ENCODE results near the gene IGF2R.
"Not testable (repeated sequence)": the region's sequence is repeated elsewhere in the genome, so short reads cannot be mapped to it uniquely, and the experiment has no call there.

Gene IGF2R

GRCh38 chr6:160077526-160077925 is 108.6 kb downstream of the IGF2R start:
- no peak for DNase-seq (ENCODE audit: low read depth)

- no peak for DNase-seq (ENCODE audit: low read depth)
Measured at GRCh38 chr6:160078883-160079685, 110.2 kb downstream of the IGF2R start.

DNA sequence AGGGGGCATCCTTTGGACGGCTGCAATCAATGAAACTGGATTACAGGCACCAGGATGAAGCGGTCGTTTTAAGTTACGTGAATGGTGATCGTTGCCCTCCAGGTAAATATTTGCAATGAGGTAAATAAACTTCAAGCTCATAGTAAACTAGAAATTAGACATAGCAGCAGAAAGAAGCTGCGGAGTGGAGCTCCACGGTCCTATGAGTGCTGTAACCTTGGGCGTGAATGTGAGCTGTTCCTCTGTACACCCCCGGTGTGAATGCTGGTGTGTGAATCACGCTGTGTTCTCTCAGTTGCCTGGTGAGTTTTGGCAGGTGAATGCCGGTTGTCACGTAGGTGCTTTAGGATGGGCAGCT is 110.8 kb downstream of the IGF2R start:
- no peak for DNase-seq (ENCODE audit: low read depth)

DNA sequence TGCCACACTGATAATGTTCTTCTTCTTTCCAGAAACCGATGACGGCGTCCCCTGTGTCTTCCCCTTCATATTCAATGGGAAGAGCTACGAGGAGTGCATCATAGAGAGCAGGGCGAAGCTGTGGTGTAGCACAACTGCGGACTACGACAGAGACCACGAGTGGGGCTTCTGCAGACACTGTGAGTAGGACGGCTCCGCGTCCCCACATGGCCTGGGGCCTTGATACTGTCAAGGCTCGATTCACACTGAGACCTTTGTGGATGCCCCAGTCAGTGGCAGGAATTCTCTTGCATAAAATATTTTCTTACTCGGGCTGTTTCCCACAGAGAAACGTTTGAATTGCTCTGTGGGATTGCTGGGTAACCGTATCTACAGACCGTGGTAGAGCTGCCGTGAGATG is 111.2 kb downstream of the IGF2R start:
- no peak for DNase-seq (ENCODE audit: low read depth)

DNA sequence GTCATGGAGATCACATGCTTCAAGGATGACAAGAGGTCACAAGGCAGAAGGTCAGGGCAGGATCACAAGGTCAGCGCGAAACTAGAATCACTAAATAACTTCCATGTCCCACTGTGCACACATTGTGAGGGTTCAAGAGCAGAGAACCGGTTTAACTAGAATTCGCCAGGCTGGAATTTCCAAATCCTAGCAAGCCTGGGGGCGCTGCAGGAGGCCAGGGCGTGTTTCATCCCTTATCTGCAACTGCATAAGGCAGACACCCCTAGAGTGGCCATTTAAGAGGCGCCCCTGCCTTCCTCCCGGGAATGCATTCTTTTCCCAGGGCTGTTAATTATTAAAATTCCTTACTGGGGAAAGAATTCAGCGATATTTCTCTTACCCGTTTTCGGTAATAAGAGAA is 112.5 kb downstream of the IGF2R start:
- no peak for DNase-seq (ENCODE audit: low read depth)

DNA sequence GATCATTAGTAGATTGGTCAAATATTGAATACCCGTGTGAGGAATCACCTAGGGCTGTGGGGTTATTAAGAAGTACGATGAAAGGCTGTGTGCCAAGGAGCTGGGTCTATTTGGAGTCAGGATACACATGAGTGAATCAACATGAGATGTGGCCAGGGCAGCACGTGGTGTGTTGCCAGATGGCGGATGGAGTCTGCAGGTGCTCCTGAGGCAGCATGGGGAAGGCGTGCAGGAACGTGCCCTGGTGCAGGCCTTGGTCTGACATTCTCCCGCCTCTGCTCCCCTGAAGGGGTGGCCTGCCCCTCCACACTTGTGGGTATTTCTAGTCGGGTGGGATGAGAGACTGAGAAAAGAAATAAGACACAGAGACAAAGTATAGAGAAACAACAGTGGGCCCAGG is 113.7 kb downstream of the IGF2R start:
- DNase-seq (ENCODE audit: low read depth), result no peak

DNA sequence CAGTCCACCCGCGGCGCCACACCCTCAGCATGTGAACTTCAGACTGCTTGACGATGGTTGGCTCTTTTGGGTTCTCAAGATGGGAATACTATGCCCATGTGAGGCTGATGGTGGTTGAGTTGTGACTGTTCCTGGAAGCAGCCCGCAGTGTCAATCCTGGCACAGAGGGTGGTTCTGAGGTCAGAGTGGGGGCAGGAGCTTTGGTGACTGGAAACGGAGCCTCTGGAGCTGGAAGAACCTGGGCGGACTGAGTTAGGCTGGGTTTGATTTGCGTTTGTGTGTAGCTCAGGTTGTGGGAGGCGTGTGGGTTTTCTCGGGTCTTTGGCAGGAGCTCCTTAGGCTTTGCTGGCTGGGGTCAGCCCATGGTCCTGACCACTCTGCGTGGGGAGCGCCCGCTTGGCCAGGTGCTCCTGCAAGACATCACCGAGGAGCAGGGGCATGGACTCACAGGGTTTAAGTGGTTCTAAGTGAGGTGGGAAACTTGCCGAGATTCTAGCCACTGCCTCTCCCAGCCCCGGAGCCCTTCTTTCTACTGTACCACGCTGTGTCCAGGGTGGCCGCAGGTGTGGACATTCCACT is 115.4 kb downstream of the IGF2R start:
- no peak for DNase-seq (ENCODE audit: low read depth)

DNA sequence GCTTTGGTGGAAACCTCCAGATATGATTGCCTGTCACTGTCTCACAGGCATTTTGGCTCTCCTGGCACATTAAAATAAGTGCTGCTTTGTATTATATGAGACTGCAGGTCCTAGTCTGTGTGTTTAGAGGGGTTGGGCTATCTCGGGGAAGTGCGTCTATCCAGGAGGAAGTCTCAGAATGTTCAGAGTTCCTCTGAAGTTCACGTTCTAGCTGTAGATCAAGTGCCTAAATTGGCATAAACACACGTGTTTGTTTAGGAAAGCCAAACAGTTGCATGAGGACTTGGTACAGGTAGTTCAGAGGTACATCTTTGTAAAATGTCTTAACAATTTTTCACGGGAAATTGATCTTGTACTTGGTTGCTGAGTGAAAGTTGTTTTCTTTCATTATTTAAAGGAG is 116.3 kb downstream of the IGF2R start:
- DNase-seq (ENCODE audit: low read depth), result no peak

DNA sequence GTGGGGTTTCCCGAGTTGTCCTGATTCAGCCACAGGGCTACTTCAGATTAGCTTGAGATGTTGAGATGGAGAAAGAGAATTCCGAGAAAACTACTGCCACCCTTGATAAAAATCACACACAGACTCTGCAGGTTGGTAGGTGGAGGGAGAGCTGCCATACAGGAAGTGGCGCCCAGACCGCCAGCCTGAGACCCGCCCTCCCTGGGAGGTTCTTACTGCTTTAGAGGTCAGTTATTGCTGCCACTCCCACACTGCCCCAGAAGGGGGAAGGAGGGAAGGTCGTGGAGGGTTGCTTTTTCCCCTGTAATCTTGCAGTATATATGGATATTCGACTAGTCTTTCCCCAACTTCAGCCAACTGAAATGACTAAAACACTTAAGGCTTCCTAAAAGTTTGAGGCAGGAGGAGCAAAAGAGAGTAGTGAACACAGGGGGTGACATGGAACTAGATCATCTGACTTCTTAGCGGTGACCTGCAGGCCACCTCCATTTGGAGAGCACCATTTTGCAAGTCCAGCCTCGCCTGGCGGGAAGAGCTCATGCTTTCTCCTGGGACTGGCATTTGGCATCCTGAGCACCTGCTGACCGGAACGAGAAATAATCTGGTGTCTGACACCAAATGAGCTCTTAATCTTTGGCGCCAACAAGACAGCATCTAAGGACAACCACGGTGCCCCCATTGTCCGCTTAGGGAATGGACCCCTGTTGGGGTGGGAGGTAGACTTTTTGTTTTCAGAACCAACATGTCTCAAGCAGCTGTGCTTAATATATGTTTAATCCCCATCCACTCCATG is 117.0 kb downstream of the IGF2R start:
- no peak for DNase-seq (ENCODE audit: low read depth)

- no peak for DNase-seq (ENCODE audit: low read depth)
Measured at GRCh38 chr6:160086754-160087153, 117.9 kb downstream of the IGF2R start.

- no peak for DNase-seq (ENCODE audit: low read depth)
Measured at GRCh38 chr6:160088069-160088783, 119.3 kb downstream of the IGF2R start.

DNA sequence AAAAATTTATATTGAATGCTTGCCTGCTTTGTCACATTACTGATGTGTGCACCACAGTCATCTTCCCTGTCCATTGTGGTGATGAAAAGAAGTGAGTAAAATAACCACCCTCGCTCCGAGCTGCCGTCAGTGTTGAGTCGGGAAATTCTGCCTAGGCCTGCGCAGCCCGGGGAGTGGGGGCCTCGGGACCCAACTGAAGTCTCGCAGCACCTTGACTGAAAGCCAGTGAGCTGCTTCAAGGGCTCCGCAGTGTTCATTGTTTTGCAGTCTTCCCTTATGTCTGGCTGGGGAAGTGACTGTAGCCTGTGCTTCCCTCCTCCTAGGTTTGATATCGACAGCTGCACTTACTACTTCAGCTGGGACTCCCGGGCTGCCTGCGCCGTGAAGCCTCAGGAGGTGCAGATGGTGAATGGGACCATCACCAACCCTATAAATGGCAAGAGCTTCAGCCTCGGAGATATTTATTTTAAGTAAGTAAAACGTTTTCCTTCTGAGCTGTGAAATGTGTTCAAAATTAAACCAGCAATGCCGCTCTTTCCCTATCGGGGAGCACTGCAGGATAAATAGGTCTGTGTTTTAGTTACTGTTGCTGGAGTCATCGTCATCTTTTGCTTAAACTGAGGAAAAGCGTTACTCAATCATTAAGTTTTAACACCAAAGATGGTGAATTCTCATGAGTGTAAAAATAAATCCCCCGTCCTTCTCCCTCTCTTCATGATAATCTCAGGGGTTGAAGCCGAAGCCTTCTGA is 120.1 kb downstream of the IGF2R start:
- no peak for DNase-seq (ENCODE audit: low read depth)

- no peak for DNase-seq (ENCODE audit: low read depth)
Measured at GRCh38 chr6:160089534-160089897, 120.6 kb downstream of the IGF2R start.

- DNase-seq (ENCODE audit: low read depth), result not testable (repeated sequence)
Measured at GRCh38 chr6:160090442-160091239, 121.8 kb downstream of the IGF2R start.

- not testable (repeated sequence) for DNase-seq (ENCODE audit: low read depth)
Measured at GRCh38 chr6:160092176-160092575, 123.3 kb downstream of the IGF2R start.

- DNase-seq (ENCODE audit: low read depth), result no peak
Measured at GRCh38 chr6:160092602-160093001, 123.7 kb downstream of the IGF2R start.

DNA sequence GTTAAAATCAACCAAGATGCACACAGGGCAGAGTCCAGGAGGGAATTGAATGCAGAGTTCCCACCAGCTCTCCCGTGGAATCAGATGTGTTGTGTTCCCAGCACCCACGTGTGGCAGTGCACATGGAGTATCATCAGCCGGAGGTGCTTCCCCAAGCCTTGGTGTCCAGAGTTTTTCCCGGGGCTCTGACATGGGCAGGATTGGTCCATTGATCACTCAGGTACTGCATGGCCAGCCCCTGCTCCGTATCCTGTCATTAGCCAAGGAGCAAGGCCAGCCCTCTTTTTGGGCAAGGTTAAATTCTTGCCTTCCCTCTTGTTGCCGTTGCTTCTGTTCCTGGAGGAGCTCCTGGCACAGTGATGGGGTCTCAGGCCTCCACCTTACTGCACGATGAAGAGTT is 124.2 kb downstream of the IGF2R start:
- no peak for DNase-seq (ENCODE audit: low read depth)

- no peak for DNase-seq (ENCODE audit: low read depth)
Measured at GRCh38 chr6:160093946-160094345, 125.1 kb downstream of the IGF2R start.

GRCh38 chr6:160095146-160095845 is 126.4 kb downstream of the IGF2R start:
- DNase-seq (ENCODE audit: low read depth), result no peak
